Ovary (tissue), 9 donors: Measurements from ENCODE around the gene PSD. TPM values are rescaled to one million over a fixed set of nuclear protein-coding genes. Genes with fewer than 3 reads are reported as not detected.

Experiments
- DNase-seq, 5 donors: peaks; one replicate each; pipeline ENCODE4 v3.0.0-alpha.2; 2019 to 2020
- H3K27ac ChIP-seq, 2 donors: fragments of 200-600 bp; one replicate each; pipeline versions ENCODE4 v1.5.1 to v1.8.0; 2019 to 2022
- H3K27me3 ChIP-seq: fragments of 200-600 bp; one replicate; pipeline ENCODE4 v1.8.0; 2022
- H3K36me3 ChIP-seq: fragments of 200-600 bp; sonication (generic); one replicate; pipeline ENCODE4 v1.5.1; 2019
- H3K4me1 ChIP-seq: one replicate; pipeline ENCODE4 v1.8.1; 2013; ENCODE audit warnings: mild to moderate bottlenecking, moderate library complexity; ENCODE audit not compliant: insufficient read depth
- H3K4me3 ChIP-seq: fragments of 200-600 bp; sonication (generic); one replicate; pipeline ENCODE4 v1.5.1; 2017
- H3K9me3 ChIP-seq, 2 donors: fragments of 200-600 bp in 1 of 2; sonication (generic) in 1 of 2; one replicate each; pipeline versions ENCODE4 v1.5.1 to v1.8.1; 2013 to 2019; ENCODE audit warnings: mild to moderate bottlenecking in 1 of 2, moderate library complexity in 1 of 2
- EP300 ChIP-seq: sonication (generic); formaldehyde crosslinking; IDR thresholded peaks from one replicate; pipeline ENCODE4 v1.6.1; 2017; ENCODE audit warnings: antibody characterized with exemption
- POLR2A ChIP-seq: fragments of 450-650 bp; IDR thresholded peaks from one replicate; pipeline ENCODE4 v1.6.1; 2017; ENCODE audit warnings: antibody characterized with exemption, mild to moderate bottlenecking, moderate library complexity
- WGBS, 3 donors: extraction: QIAGEN DNeasy Blood & Tissue Kit in 1 of 3; methylation state at CpG; one replicate each; pipeline versions ENCODE4 v1.1.5 to v1.1.7; 2013 to 2017; 5-methylcytosine and 5-hydroxymethylcytosine counted together
- intact Hi-C, 4 donors: fragments of 100-400 bp; cut with DNase I; formaldehyde crosslinking; loops; one replicate each; pipeline versions ENCODE4 v1.11.0 to v1.15.1; 2022 to 2023
- polyA plus RNA-seq, 2 donors: library from polyadenylated mRNA; stranded (reverse); fragments of 200-250 nt in 1 of 2; fragments of 350-450 nt in 1 of 2; fragmentation: Illumina TruSeq in 1 of 2; extraction: RNeasy Lipid Tissue Mini Kit (QIAGEN cat#74804) in 1 of 2; gene quantifications; one replicate each; pipeline ENCODE4 v1.2.3, GENCODE V29; 2013 to 2014
- total RNA-seq, 7 donors: library from RNA; depleted of rRNA in 2 of 7; stranded (reverse); fragments of >200 nt in 2 of 7; fragmentation: NEBNext Ultra II Directional in 3 of 7; extraction: Animal tissue kit (Norgen Biotek cat#: 25700) in 3 of 7; gene quantifications; one replicate each; pipeline versions ENCODE4 v1.1.0 to v1.2.4, GENCODE V29; 2016 to 2023
- TF ChIP-seq, protein P1 (sequence below), 3 donors: fragments of 450-650 bp in 2 of 3; fragments of 200-600 bp in 1 of 3; IDR thresholded peaks; one replicate each; pipeline versions ENCODE4 v1.5.1 to v1.8.0; 2016 to 2022; ENCODE audit warnings: antibody characterized with exemption in 3 of 3, mild to moderate bottlenecking in 1 of 3
- donor health status: DM: no; HTN: no; CAD: no; lungs with moderate emphysema.
- donor health status: DM: no; HTN: no; CAD: no.
- donor health status: Bipolar disorder and iron deficiency.
- donor health status: DM: yes; HTN: yes; CAD: no.
- donor health status: DM: no; HTN: no; CAD: no.
- donor health status: DM: yes; HTN: yes; CAD: no.

Gene PSD
- total and polyA plus RNA-seq, 9 donors: 4.4 to 34.7 (median 23.2) TPM

DNA sequence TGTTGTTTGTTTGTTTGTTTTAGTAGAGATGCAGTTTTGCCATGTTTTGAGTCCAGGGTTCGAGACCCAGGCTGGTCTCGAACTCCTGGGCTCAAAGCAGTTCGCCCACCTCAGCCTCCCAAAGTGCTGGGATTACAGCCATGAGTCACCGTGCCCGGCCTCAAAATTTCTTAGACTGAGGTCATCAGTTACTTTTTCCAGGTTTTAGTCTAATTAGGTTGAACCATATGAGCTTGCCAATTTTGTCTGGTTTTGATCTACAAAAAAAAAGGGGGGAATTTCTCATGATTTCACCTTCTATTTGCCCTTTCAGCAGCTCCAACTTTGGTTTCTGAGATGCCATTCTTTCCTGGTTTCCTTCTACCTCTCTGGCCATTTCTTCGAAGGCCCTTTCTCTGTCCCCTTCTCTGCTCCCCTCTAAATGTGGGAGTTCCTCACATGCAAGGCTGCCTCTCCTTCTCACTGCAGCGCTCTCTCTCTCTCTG, 8.3 kb upstream of the PSD start:
- Histone ChIP-seq H3K9me3 (no peaks in the 10 kb centered on the region), H3K4me3 (no peak overlapping the region), H3K4me1 (peaks cover 11% of the 10 kb centered on the region), H3K27ac (no peak overlapping the region), H3K36me3 (no peaks in the 10 kb centered on the region), H3K27me3 (no peaks in the 10 kb centered on the region)
- no peak for DNase-seq
- no peak for TF ChIP-seq EP300
- TF ChIP-seq, protein P1, sequence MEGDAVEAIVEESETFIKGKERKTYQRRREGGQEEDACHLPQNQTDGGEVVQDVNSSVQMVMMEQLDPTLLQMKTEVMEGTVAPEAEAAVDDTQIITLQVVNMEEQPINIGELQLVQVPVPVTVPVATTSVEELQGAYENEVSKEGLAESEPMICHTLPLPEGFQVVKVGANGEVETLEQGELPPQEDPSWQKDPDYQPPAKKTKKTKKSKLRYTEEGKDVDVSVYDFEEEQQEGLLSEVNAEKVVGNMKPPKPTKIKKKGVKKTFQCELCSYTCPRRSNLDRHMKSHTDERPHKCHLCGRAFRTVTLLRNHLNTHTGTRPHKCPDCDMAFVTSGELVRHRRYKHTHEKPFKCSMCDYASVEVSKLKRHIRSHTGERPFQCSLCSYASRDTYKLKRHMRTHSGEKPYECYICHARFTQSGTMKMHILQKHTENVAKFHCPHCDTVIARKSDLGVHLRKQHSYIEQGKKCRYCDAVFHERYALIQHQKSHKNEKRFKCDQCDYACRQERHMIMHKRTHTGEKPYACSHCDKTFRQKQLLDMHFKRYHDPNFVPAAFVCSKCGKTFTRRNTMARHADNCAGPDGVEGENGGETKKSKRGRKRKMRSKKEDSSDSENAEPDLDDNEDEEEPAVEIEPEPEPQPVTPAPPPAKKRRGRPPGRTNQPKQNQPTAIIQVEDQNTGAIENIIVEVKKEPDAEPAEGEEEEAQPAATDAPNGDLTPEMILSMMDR (IDR thresholded peaks at IDR 0.05): no peak
- no peak for TF ChIP-seq POLR2A
- intact Hi-C loops: no loop called here
- WGBS, 3 donors: 74 to 75% (median 75%) methylated on average over 7 of the region's 7 CpGs

DNA sequence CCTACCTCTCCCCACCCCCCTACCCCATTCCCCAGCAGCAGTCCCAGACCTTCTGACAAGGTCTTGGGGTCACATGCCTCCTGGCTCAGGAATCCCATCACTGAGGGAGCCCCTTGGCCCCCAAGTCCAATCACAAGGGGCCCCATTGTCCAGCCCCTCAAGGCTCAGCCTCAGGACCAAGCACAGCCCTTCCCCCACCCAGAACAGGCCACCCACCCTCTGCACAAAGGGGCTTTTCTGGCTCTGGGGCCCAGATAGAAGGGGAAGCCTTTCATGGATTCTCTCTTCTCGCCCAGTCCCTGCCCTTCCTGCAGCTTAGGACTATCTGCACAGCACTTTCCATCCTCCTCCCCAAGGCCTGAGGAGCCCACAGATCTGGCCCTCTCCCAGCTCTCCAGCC, 6.9 kb upstream of the PSD start:
- WGBS, 3 donors: 63 to 79% (median 76%) methylated on average over 1 of the region's 1 CpG
- intact Hi-C loops: no loop called here
- DNase-seq: peak in 1 of 5 donors; percentile 23
- Histone ChIP-seq H3K27me3 (no peaks in the 10 kb centered on the region), H3K36me3 (no peaks in the 10 kb centered on the region), H3K4me3 (no peak overlapping the region), H3K9me3 (no peaks in the 10 kb centered on the region), H3K4me1 (peaks cover 8% of the 10 kb centered on the region), H3K27ac (no peak overlapping the region)
- no peak for TF ChIP-seq POLR2A
- TF ChIP-seq, protein P1 (IDR thresholded peaks at IDR 0.05): no peak
- TF ChIP-seq EP300: no peak

DNA sequence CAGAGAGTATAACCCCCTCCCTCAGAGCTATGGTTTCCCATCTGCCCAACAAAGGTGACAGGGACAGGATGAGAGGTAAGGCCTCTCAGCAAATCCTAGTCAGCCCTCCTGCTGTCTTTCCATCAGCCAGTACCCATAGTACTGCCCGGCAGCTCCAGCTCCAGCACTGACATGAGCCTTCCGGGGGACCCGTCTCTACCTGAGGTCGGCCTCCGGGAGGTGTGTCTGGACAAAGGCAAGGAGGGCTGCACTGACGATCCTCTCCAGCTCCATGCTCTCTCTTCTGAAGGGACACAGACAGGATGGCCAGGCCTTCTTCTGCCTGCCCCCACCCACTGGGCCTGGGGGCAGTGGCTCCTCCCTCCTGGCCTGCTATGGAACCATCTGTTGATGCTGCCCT, 6.3 kb upstream of the PSD start:
- Histone ChIP-seq H3K27me3 (no peaks in the 10 kb centered on the region), H3K4me1 (peaks cover 11% of the 10 kb centered on the region), H3K9me3 (no peaks in the 10 kb centered on the region), H3K4me3 (no peak overlapping the region), H3K36me3 (no peaks in the 10 kb centered on the region), H3K27ac (no peak overlapping the region)
- 77 to 81% (median 78%) methylated on average over 6 of the region's 6 CpGs for WGBS, 3 donors
- DNase-seq: peak in 1 of 5 donors; percentile 35
- no peak for TF ChIP-seq POLR2A
- TF ChIP-seq EP300: no peak
- TF ChIP-seq, protein P1 (IDR thresholded peaks at IDR 0.05): no peak
- intact Hi-C loops: no loop called here

DNA sequence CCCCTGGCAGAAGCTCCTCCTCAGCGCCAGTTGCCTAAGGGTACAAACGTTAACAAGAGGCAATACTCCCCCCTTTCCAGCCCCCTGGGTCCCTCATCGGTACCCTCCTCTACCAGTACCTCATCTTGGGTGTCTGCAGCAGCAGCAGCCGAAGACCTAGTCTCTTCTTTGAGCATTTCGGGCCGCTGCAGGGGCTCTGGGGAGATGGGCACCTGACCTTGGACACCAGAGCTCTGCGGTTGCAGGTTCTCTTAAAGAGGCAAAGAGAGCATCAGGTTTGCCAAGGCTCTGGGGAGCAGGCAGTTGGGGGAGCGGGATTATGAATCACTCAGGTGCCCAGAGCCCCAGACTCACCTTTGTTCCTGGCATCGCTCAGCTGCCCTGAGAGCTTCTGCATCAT, 5.6 kb upstream of the PSD start:
- no peaks in the 10 kb centered on the region for H3K27me3 ChIP-seq
- intact Hi-C loops: no loop called here
- TF ChIP-seq EP300: no peak
- TF ChIP-seq, protein P1 (IDR thresholded peaks at IDR 0.05): no peak
- TF ChIP-seq POLR2A: no peak
- peak in 1 of 5 donors; percentile 33 for DNase-seq
- WGBS, 3 donors: 79 to 81% (median 80%) methylated on average over 9 of the region's 9 CpGs
- peaks cover 19% of the 10 kb centered on the region for H3K4me1 ChIP-seq
- H3K9me3 ChIP-seq: no peaks in the 10 kb centered on the region
- H3K27ac ChIP-seq: no peak overlapping the region
- H3K4me3 ChIP-seq: no peak overlapping the region
- H3K36me3 ChIP-seq: no peaks in the 10 kb centered on the region
